Endodermal cell (in vitro differentiated cells): ENCODE results near the gene LTA. TPM values are rescaled to one million over a fixed set of nuclear protein-coding genes. Genes with fewer than 3 reads are reported as not detected.

Experiments used
- DNase-seq: peaks from one replicate; pipeline ENCODE4 v3.0.0-alpha.2; 2017
- H3K27ac ChIP-seq: 2 replicates; pipeline ENCODE4 v1.5.1; 2013; ENCODE audit warnings: mild to moderate bottlenecking, low read depth, low read length, moderate library complexity
- H3K27me3 ChIP-seq: 2 replicates; pipeline ENCODE4 v1.6.1; 2013; ENCODE audit warnings: mild to moderate bottlenecking, low read length, moderate library complexity; ENCODE audit not compliant: insufficient read depth, control insufficient read depth, poor library complexity, severe bottlenecking
- H3K36me3 ChIP-seq: 2 replicates; pipeline ENCODE4 v1.7.0; 2013; ENCODE audit warnings: mild to moderate bottlenecking, low read length, moderate library complexity; ENCODE audit not compliant: control insufficient read depth, insufficient read depth
- H3K4me1 ChIP-seq: one replicate; pipeline ENCODE4 v1.7.0; 2013; ENCODE audit warnings: low read length; ENCODE audit not compliant: control insufficient read depth, insufficient read depth
- H3K4me3 ChIP-seq: 2 replicates; pipeline ENCODE4 v1.5.1; 2013; ENCODE audit warnings: mild to moderate bottlenecking, low read length, moderate library complexity
- H3K9ac ChIP-seq: 2 replicates; pipeline ENCODE4 v1.6.1; 2013; ENCODE audit warnings: mild to moderate bottlenecking, low read length, moderate library complexity; ENCODE audit not compliant: poor library complexity, severe bottlenecking; ENCODE audit errors: extremely low read depth
- H3K9me3 ChIP-seq: 2 replicates; pipeline ENCODE4 v1.6.1; 2013; ENCODE audit warnings: mild to moderate bottlenecking, low read length, moderate library complexity; ENCODE audit not compliant: control insufficient read depth
- H3K27ac Mint-ChIP-seq: 2 replicates; pipeline ENCODE4 v1.8.0; 2020; ENCODE audit warnings: mixed read lengths
- H3K27me3 Mint-ChIP-seq: 2 replicates; pipeline ENCODE4 v1.8.0; 2021; ENCODE audit warnings: mild to moderate bottlenecking, mixed read lengths; ENCODE audit not compliant: insufficient read depth
- H3K36me3 Mint-ChIP-seq: 2 replicates; pipeline ENCODE4 v1.8.0; 2020; ENCODE audit warnings: low read depth, mixed read lengths
- H3K4me1 Mint-ChIP-seq: 2 replicates; pipeline ENCODE4 v1.8.0; 2020; ENCODE audit warnings: mixed read lengths
- H3K4me3 Mint-ChIP-seq: 2 replicates; pipeline ENCODE4 v1.8.0; 2020; ENCODE audit warnings: mild to moderate bottlenecking, moderate library complexity, mixed read lengths
- H3K9me3 Mint-ChIP-seq: 2 replicates; pipeline ENCODE4 v1.8.0; 2020; ENCODE audit warnings: mild to moderate bottlenecking, mixed read lengths
- CTCF ChIP-seq: fragments of 200-600 bp; sonication (generic); conservative IDR thresholded peaks from 2 replicates; pipeline ENCODE4 v1.5.0; 2021; ENCODE audit warnings: antibody characterized with exemption, mild to moderate bottlenecking
- WGBS, 2 experiments: methylation state at CpG; one replicate each; pipeline versions ENCODE4 v1.1.5 to v1.1.7; 2013; ENCODE audit warnings: missing lambda C conversion rate in 2 of 2, mixed read lengths in 1 of 2; ENCODE audit not compliant: insufficient coverage in 1 of 2, insufficient read length in 1 of 2; 5-methylcytosine and 5-hydroxymethylcytosine counted together
- total RNA-seq, 2 donors: library from RNA; stranded (reverse); fragmentation: NEBNext Ultra II Directional in 1 of 2; extraction: Animal tissue kit (Norgen Biotek cat#: 25700) in 1 of 2; gene quantifications; 2 replicates in 1 of 2; 3 replicates in 1 of 2; pipeline ENCODE4 v1.2.1, GENCODE V29; 2021

The LTA gene
- total RNA-seq, 2 donors from 2014 or later: not detected

GRCh38 chr6:31532644-31533454 lies 39.2 kb upstream of the LTA start:
- Mint-ChIP-seq H3K4me1 (peaks cover 24% of the 10 kb centered on the region), H3K36me3 (peaks cover 75% of the 10 kb centered on the region), H3K9me3 (no peaks in the 10 kb centered on the region), H3K27ac (no peak overlapping the region), H3K4me3 (no peak overlapping the region), H3K27me3 (no peaks in the 10 kb centered on the region)
- 90 to 95% methylated on average over 3 to 7 of the region's 9 CpGs for WGBS, 2 experiments
- TF ChIP-seq CTCF: no peak
- H3K4me1 ChIP-seq: no peaks in the 10 kb centered on the region
- no peak overlapping the region for H3K4me3 ChIP-seq
- H3K36me3 ChIP-seq: peaks cover 82% of the 10 kb centered on the region
- no peak for DNase-seq
- no peak overlapping the region for H3K27ac ChIP-seq
- no peaks in the 10 kb centered on the region for H3K9me3 ChIP-seq
- H3K27me3 ChIP-seq: no peaks in the 10 kb centered on the region
- H3K9ac ChIP-seq: no peak overlapping the region

- no peak overlapping the region for H3K4me3 ChIP-seq
- H3K27ac Mint-ChIP-seq: no peak overlapping the region
- H3K9me3 ChIP-seq: no peaks in the 10 kb centered on the region
- TF ChIP-seq CTCF: no peak
- H3K4me1 Mint-ChIP-seq: peaks cover 28% of the 10 kb centered on the region
- peaks cover 88% of the 10 kb centered on the region for H3K36me3 ChIP-seq
- no peaks in the 10 kb centered on the region for H3K9me3 Mint-ChIP-seq
- H3K4me1 ChIP-seq: no peaks in the 10 kb centered on the region
- no peaks in the 10 kb centered on the region for H3K27me3 Mint-ChIP-seq
- H3K27ac ChIP-seq: no peak overlapping the region
- H3K9ac ChIP-seq: no peak overlapping the region
- H3K4me3 Mint-ChIP-seq: no peak overlapping the region
- 93 to 100% methylated on average over 1 of the region's 1 CpG for WGBS, 2 experiments
- H3K36me3 Mint-ChIP-seq: peaks cover 79% of the 10 kb centered on the region
- DNase-seq: no peak
- H3K27me3 ChIP-seq: no peaks in the 10 kb centered on the region
Observed at GRCh38 chr6:31533455-31533841, 38.6 kb upstream of the LTA start.

GRCh38 chr6:31534011-31534410 lies 38.1 kb upstream of the LTA start:
- Mint-ChIP-seq H3K9me3 (no peaks in the 10 kb centered on the region), H3K27ac (peak overlapping the region; percentile 58), H3K4me3 (no peak overlapping the region), H3K36me3 (peaks cover 85% of the 10 kb centered on the region), H3K4me1 (peaks cover 33% of the 10 kb centered on the region), H3K27me3 (no peaks in the 10 kb centered on the region)
- no peaks in the 10 kb centered on the region for H3K4me1 ChIP-seq
- H3K27ac ChIP-seq: no peak overlapping the region
- no peak for TF ChIP-seq CTCF
- H3K4me3 ChIP-seq: no peak overlapping the region
- peaks cover 93% of the 10 kb centered on the region for H3K36me3 ChIP-seq
- no peaks in the 10 kb centered on the region for H3K9me3 ChIP-seq
- no peak overlapping the region for H3K9ac ChIP-seq
- H3K27me3 ChIP-seq: no peaks in the 10 kb centered on the region
- 96 to 97% methylated on average over 5 to 6 of the region's 6 CpGs for WGBS, 2 experiments
- DNase-seq: no peak
